ENCODE data around the gene NFKBIL1. TPM values are rescaled to one million over a fixed set of nuclear protein-coding genes. Genes with fewer than 3 reads are reported as not detected.
A peak's percentile ranks its signal among the peaks of the same experiment; 100 is the strongest.

The NFKBIL1 gene
- total and polyA plus RNA-seq, 9 of the 15 experiments (the other 6 are each of a cell fraction or from before 2014, with no cell fraction given), result 0.49 to 33.1 (median 7.6) TPM

DNA sequence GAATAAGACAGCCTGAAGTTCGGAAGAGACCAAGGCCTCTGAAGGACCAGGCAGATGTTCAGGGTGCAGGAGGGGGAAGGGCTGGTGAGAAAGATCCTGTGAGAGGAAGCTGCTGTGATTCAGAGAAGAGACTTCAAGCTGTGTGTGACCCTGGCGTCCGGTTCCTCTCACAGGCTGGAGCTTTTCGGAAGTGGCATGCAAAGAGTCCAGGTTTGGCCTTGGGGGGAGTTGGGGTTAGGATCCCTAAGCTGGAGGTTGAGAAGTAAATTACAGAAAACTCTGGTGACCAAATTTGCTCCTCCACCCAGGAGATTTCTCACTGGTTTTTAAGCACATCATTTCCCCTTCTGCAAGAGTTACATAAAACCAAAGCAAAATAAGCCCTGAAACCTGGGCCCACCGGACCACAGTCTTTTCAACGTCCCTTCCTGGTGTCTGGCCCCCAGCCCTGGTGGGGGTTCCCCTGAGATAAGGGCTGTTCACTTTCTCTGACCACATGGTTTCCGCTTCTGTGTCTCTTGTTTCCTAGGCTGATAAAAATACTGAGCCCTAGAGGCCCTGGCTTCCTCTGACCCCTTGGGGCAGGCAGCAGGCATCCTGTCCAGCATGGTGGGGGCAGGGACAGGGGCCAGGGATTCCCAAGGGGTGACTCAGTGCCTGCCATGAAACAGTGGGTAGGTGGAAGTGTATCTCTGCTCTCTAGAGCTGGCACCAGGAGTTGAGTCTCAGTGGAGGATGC, 12.7 kb downstream of the NFKBIL1 start (continued):
- TF ChIP-seq, protein P1, sequence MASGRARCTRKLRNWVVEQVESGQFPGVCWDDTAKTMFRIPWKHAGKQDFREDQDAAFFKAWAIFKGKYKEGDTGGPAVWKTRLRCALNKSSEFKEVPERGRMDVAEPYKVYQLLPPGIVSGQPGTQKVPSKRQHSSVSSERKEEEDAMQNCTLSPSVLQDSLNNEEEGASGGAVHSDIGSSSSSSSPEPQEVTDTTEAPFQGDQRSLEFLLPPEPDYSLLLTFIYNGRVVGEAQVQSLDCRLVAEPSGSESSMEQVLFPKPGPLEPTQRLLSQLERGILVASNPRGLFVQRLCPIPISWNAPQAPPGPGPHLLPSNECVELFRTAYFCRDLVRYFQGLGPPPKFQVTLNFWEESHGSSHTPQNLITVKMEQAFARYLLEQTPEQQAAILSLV (tag; IDR thresholded peaks at IDR 0.05), result no peak
- TF ChIP-seq TAL1 (IDR thresholded peaks at IDR 0.05), result peak; percentile 33; the same call in 1 of the 2 replicates
- TF ChIP-seq, protein P2, sequence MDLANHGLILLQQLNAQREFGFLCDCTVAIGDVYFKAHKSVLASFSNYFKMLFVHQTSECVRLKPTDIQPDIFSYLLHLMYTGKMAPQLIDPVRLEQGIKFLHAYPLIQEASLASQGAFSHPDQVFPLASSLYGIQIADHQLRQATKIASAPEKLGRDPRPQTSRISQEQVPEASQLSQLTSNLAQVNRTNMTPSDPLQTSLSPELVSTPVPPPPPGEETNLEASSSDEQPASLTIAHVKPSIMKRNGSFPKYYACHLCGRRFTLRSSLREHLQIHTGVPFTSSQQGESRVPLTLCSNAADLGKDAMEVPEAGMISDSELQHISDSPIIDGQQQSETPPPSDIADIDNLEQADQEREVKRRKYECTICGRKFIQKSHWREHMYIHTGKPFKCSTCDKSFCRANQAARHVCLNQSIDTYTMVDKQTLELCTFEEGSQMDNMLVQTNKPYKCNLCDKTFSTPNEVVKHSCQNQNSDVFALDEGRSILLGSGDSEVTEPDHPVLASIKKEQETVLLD (IDR thresholded peaks at IDR 0.05), result peak; percentile 13; the same call in 1 of the 2 replicates
- TF ChIP-seq HDAC1 (IDR thresholded peaks at IDR 0.05), result peak in 1 of 2 experiments; percentile 32; a peak in 2 of 4 replicates
- TF ChIP-seq SMAD4 (CRISPR knock-in tag; conservative IDR thresholded peaks at IDR 0.05), result peak; percentile 77
- TF ChIP-seq STAG1 (CRISPR knock-in tag; IDR thresholded peaks at IDR 0.05; ENCODE audit: borderline replicate concordance), result peak; percentile 11; the same call in 1 of the 2 replicates
- TF ChIP-seq ZNF551 (CRISPR knock-in tag; IDR thresholded peaks at IDR 0.05), result no peak
- no peak for TF ChIP-seq POLR2A (conservative IDR thresholded peaks at IDR 0.05)
- TF ChIP-seq RAD21 (CRISPR knock-in tag; conservative IDR thresholded peaks at IDR 0.05 in 1 of 2, IDR thresholded peaks at IDR 0.05 in 1 of 2), result peak in 1 of 2 experiments; percentile 16; a peak in 1 of 4 replicates
- 0 out of 2 replicates have a peak, but pooled peaks have one; percentile 39 for TF ChIP-seq CREM (IDR thresholded peaks at IDR 0.05; ENCODE audit: low read depth)
- peak; percentile 69 to 88; a peak in 3 of 4 replicates for TF ChIP-seq ETV6 (IDR thresholded peaks at IDR 0.05; ENCODE audit: borderline replicate concordance in 1 of 2, low read depth in 2 of 2, low read length in 1 of 2)
- TF ChIP-seq ETV6 (CRISPR knock-in tag; IDR thresholded peaks at IDR 0.05; ENCODE audit: borderline replicate concordance), result no peak
- TF ChIP-seq, protein P3, sequence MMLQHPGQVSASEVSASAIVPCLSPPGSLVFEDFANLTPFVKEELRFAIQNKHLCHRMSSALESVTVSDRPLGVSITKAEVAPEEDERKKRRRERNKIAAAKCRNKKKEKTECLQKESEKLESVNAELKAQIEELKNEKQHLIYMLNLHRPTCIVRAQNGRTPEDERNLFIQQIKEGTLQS (IDR thresholded peaks at IDR 0.05), result peak; percentile 87
- TF ChIP-seq, protein P3 (CRISPR knock-in tag; conservative IDR thresholded peaks at IDR 0.05), result no peak
- TF ChIP-seq RBBP5 (IDR thresholded peaks at IDR 0.05; ENCODE audit: borderline replicate concordance, insufficient read depth, low read length, poor library complexity, severe bottlenecking), result peak; percentile 32
- TF ChIP-seq, protein P4, sequence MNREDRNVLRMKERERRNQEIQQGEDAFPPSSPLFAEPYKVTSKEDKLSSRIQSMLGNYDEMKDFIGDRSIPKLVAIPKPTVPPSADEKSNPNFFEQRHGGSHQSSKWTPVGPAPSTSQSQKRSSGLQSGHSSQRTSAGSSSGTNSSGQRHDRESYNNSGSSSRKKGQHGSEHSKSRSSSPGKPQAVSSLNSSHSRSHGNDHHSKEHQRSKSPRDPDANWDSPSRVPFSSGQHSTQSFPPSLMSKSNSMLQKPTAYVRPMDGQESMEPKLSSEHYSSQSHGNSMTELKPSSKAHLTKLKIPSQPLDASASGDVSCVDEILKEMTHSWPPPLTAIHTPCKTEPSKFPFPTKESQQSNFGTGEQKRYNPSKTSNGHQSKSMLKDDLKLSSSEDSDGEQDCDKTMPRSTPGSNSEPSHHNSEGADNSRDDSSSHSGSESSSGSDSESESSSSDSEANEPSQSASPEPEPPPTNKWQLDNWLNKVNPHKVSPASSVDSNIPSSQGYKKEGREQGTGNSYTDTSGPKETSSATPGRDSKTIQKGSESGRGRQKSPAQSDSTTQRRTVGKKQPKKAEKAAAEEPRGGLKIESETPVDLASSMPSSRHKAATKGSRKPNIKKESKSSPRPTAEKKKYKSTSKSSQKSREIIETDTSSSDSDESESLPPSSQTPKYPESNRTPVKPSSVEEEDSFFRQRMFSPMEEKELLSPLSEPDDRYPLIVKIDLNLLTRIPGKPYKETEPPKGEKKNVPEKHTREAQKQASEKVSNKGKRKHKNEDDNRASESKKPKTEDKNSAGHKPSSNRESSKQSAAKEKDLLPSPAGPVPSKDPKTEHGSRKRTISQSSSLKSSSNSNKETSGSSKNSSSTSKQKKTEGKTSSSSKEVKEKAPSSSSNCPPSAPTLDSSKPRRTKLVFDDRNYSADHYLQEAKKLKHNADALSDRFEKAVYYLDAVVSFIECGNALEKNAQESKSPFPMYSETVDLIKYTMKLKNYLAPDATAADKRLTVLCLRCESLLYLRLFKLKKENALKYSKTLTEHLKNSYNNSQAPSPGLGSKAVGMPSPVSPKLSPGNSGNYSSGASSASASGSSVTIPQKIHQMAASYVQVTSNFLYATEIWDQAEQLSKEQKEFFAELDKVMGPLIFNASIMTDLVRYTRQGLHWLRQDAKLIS (CRISPR knock-in tag; IDR thresholded peaks at IDR 0.05), result 0 out of 2 replicates have a peak, but pooled peaks have one; percentile 12
- TF ChIP-seq SPI1 (IDR thresholded peaks at IDR 0.05; ENCODE audit: borderline replicate concordance, low read depth, low read length), result peak; percentile 72
- TF ChIP-seq JUND (IDR thresholded peaks at IDR 0.05; ENCODE audit: borderline replicate concordance, low read depth, low read length), result peak; percentile 88
- peak; percentile 61; the same call in 1 of the 3 replicates for TF ChIP-seq JUND (tag; IDR thresholded peaks at IDR 0.05; ENCODE audit: borderline replicate concordance, low read depth, low read length)
- peak; percentile 63 for TF ChIP-seq ZNF239 (CRISPR knock-in tag; IDR thresholded peaks at IDR 0.05)
- TF ChIP-seq LEF1 (IDR thresholded peaks at IDR 0.05), result peak; percentile 71
